ENCODE measurements around the gene XXYLT1. TPM values are rescaled to one million over a fixed set of nuclear protein-coding genes. Genes with fewer than 3 reads are reported as not detected.
"Not testable (repeated sequence)": the region's sequence is repeated elsewhere in the genome, so short reads cannot be mapped to it uniquely, and the experiment has no call there.

The XXYLT1 gene
- total RNA-seq, 1 experiment from 2014 or later = 23.4 TPM

- POLR2A ChIA-PET; ATAC-seq; H3K27ac Mint-ChIP-seq; H3K4me3 Mint-ChIP-seq; H3K36me3 Mint-ChIP-seq; DNase-seq (ENCODE audit: low spot score): not testable (repeated sequence)
- Mint-ChIP-seq H3K4me1 (peaks cover 53% of the 10 kb centered on the region), H3K27me3 (ENCODE audit: low read depth) (peaks cover 15% of the 10 kb centered on the region), H3K9me3 (peaks cover 10% of the 10 kb centered on the region)
- CTCF ChIA-PET = interaction anchor here (0.6 kb wide), 2 partner anchors 355 to 1033 kb away, joined by 3 read pairs; no protein-coding TSS in a partner anchor
These were observed 233.4 kb downstream of the XXYLT1 start for GRCh38 chr3:195037586-195037985.

GRCh38 chr3:195036974-195037373 is 234.0 kb downstream of the XXYLT1 start:
- ChIA-PET POLR2A (no interaction called here), CTCF (interaction anchor here (0.6 kb wide), 1 partner anchor 222 kb away, joined by 3 read pairs; no protein-coding TSS in a partner anchor)
- Mint-ChIP-seq H3K4me1 (peaks cover 54% of the 10 kb centered on the region), H3K9me3 (peaks cover 10% of the 10 kb centered on the region), H3K36me3 (peaks cover 6% of the 10 kb centered on the region; the same call in 1 of the 2 replicates), H3K27me3 (ENCODE audit: low read depth) (peaks cover 15% of the 10 kb centered on the region), H3K4me3 (no peak overlapping the region), H3K27ac (no peak overlapping the region)
- DNase-seq (ENCODE audit: low spot score) (no peak), ATAC-seq (no peak)
- TF ChIP-seq ZNF232 (CRISPR knock-in tag; IDR thresholded peaks at IDR 0.05) (no peak), GTF2I (CRISPR knock-in tag; conservative IDR thresholded peaks at IDR 0.05) (0 out of 2 replicates have a peak, but pooled peaks have one; percentile 49), NFATC4 (CRISPR knock-in tag; IDR thresholded peaks at IDR 0.05) (no peak)

DNA sequence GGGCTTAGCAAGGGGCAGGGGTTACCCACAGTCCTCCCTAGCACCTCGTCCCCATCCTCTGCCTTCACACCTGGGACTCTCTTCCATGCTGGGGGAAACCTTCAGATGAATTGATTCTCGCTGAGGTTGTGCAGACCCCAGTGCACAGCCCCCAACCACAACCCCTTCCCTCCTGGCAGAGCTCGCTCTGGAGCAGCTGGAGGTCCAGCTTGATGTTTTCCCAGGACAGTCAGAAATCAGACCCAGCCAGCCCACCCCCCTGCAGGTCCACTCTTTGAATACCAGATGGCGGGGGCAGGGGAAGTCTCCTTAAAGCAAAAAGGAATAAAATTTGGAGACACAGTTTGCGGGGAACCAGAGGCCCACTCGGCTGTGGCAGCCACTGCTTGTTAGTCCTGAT is 234.4 kb downstream of the XXYLT1 start:
- H3K27me3 Mint-ChIP-seq (ENCODE audit: low read depth) = peaks cover 15% of the 10 kb centered on the region
- peaks cover 6% of the 10 kb centered on the region; the same call in 1 of the 2 replicates for H3K36me3 Mint-ChIP-seq
- peaks cover 10% of the 10 kb centered on the region for H3K9me3 Mint-ChIP-seq
- no peak overlapping the region for H3K27ac Mint-ChIP-seq
- peaks cover 55% of the 10 kb centered on the region for H3K4me1 Mint-ChIP-seq
- TF ChIP-seq SOX15 (CRISPR knock-in tag; IDR thresholded peaks at IDR 0.05) (no peak), AFF4 (CRISPR knock-in tag; IDR thresholded peaks at IDR 0.05; ENCODE audit: borderline replicate concordance) (no peak), TCF7 (CRISPR knock-in tag; IDR thresholded peaks at IDR 0.05; ENCODE audit: low read depth) (no peak), ZNF219 (CRISPR knock-in tag; IDR thresholded peaks at IDR 0.05; ENCODE audit: borderline replicate concordance) (no peak), HMGXB4 (CRISPR knock-in tag; IDR thresholded peaks at IDR 0.05) (no peak), ZNF396 (CRISPR knock-in tag; IDR thresholded peaks at IDR 0.05; ENCODE audit: borderline replicate concordance) (no peak), SP1 (CRISPR knock-in tag; conservative IDR thresholded peaks at IDR 0.05) (no peak), E2F1 (CRISPR knock-in tag; IDR thresholded peaks at IDR 0.05) (no peak), CREB1 (CRISPR knock-in tag; IDR thresholded peaks at IDR 0.05) (no peak), ZNF138 (CRISPR knock-in tag; conservative IDR thresholded peaks at IDR 0.05) (no peak)
- TF ChIP-seq, protein P1, sequence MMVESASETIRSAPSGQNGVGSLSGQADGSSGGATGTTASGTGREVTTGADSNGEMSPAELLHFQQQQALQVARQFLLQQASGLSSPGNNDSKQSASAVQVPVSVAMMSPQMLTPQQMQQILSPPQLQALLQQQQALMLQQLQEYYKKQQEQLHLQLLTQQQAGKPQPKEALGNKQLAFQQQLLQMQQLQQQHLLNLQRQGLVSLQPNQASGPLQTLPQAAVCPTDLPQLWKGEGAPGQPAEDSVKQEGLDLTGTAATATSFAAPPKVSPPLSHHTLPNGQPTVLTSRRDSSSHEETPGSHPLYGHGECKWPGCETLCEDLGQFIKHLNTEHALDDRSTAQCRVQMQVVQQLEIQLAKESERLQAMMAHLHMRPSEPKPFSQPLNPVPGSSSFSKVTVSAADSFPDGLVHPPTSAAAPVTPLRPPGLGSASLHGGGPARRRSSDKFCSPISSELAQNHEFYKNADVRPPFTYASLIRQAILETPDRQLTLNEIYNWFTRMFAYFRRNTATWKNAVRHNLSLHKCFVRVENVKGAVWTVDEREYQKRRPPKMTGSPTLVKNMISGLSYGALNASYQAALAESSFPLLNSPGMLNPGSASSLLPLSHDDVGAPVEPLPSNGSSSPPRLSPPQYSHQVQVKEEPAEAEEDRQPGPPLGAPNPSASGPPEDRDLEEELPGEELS (CRISPR knock-in tag; IDR thresholded peaks at IDR 0.05) = no peak
- ChIA-PET CTCF (interaction anchor here (0.6 to 2.1 kb wide), 2 partner anchors 70 to 221 kb away, joined by 3 to 12 read pairs; no protein-coding TSS in a partner anchor), POLR2A (no interaction called here)
- DNase-seq (ENCODE audit: low spot score) = no peak
- ATAC-seq = no peak
- no peak overlapping the region for H3K4me3 Mint-ChIP-seq

All from WTC11 (cell line).